ENCODE data around the gene MAN2C1.

The MAN2C1 gene

GRCh38 chr15:75362642-75363249 lies 5.7 kb downstream of the MAN2C1 start:
- no peak for TF ChIP-seq ELF4 (IDR thresholded peaks at IDR 0.05)
- TF ChIP-seq CTBP1 (IDR thresholded peaks at IDR 0.05; ENCODE audit: borderline replicate concordance), result no peak
- TF ChIP-seq HDGF (IDR thresholded peaks at IDR 0.05; ENCODE audit: borderline replicate concordance), result no peak
- no peak for TF ChIP-seq FOXK2 (IDR thresholded peaks at IDR 0.05)
- no peak for TF ChIP-seq NFRKB (IDR thresholded peaks at IDR 0.05)
- no peak for TF ChIP-seq FOXA1 (IDR thresholded peaks at IDR 0.05)
- no peak for TF ChIP-seq ZNF384 (IDR thresholded peaks at IDR 0.05)
- TF ChIP-seq BHLHE40 (IDR thresholded peaks at IDR 0.05; ENCODE audit: borderline replicate concordance), result no peak
- TF ChIP-seq ARNT (IDR thresholded peaks at IDR 0.05), result no peak
- TF ChIP-seq TARDBP (IDR thresholded peaks at IDR 0.05), result no peak
- TF ChIP-seq SUZ12 (IDR thresholded peaks at IDR 0.05), result no peak
- no peak for DNase-seq (ENCODE audit: extremely low spot score)
- ChIA-PET POLR2A (interaction anchor here (1.3 kb wide), 1 partner anchor 28 kb away, joined by 3 read pairs; no protein-coding TSS in a partner anchor), CTCF (no interaction called here)

GRCh38 chr15:75361989-75362641 lies 6.3 kb downstream of the MAN2C1 start:
- no peak for DNase-seq (ENCODE audit: extremely low spot score)
- TF ChIP-seq FOXK2 (IDR thresholded peaks at IDR 0.05) (no peak), FOXA1 (IDR thresholded peaks at IDR 0.05) (no peak)
- CTCF ChIA-PET, result no interaction called here
- POLR2A ChIA-PET, result interaction anchor here (1.3 kb wide), 1 partner anchor 27 kb away, joined by 3 read pairs; no protein-coding TSS in a partner anchor

- ChIA-PET POLR2A (interaction anchor here (1.3 to 1.4 kb wide), 2 partner anchors 10 to 27 kb away, joined by 3 read pairs; no protein-coding TSS in a partner anchor), CTCF (no interaction called here)
- no peak for TF ChIP-seq TARDBP (IDR thresholded peaks at IDR 0.05)
- TF ChIP-seq FOXK2 (IDR thresholded peaks at IDR 0.05), result no peak
- no peak for TF ChIP-seq ELF4 (IDR thresholded peaks at IDR 0.05)
- no peak for DNase-seq (ENCODE audit: extremely low spot score)
These were observed 6.9 kb downstream of the MAN2C1 start for GRCh38 chr15:75361361-75361988.

- TF ChIP-seq TARDBP (IDR thresholded peaks at IDR 0.05) (no peak), NFRKB (IDR thresholded peaks at IDR 0.05) (no peak), BHLHE40 (IDR thresholded peaks at IDR 0.05; ENCODE audit: borderline replicate concordance) (no peak), FOXM1 (IDR thresholded peaks at IDR 0.05; ENCODE audit: borderline replicate concordance) (no peak), HDGF (IDR thresholded peaks at IDR 0.05; ENCODE audit: borderline replicate concordance) (no peak), ARNT (IDR thresholded peaks at IDR 0.05) (no peak), ELF4 (IDR thresholded peaks at IDR 0.05) (no peak), SP1 (IDR thresholded peaks at IDR 0.05) (no peak), CTBP1 (IDR thresholded peaks at IDR 0.05; ENCODE audit: borderline replicate concordance) (no peak), LEF1 (IDR thresholded peaks at IDR 0.05; ENCODE audit: borderline replicate concordance) (no peak), PKNOX1 (IDR thresholded peaks at IDR 0.05) (no peak), ZNF384 (IDR thresholded peaks at IDR 0.05) (no peak), FOXA1 (IDR thresholded peaks at IDR 0.05) (no peak), L3MBTL2 (conservative IDR thresholded peaks at IDR 0.05) (no peak), SUZ12 (IDR thresholded peaks at IDR 0.05) (no peak), FOXK2 (IDR thresholded peaks at IDR 0.05) (no peak)
- no peak for DNase-seq (ENCODE audit: extremely low spot score)
- ChIA-PET CTCF (no interaction called here), POLR2A (interaction anchor here (0.7 to 1.4 kb wide), 4 partner anchors 9 to 95 kb away, joined by 3 read pairs; partner anchors contain the start of gene SIN3A)
These were observed 7.6 kb downstream of the MAN2C1 start for GRCh38 chr15:75360856-75361255.

- DNase-seq (ENCODE audit: extremely low spot score), result no peak
- CTCF ChIA-PET, result no interaction called here
- POLR2A ChIA-PET, result interaction anchor here (0.7 to 1.4 kb wide), 5 partner anchors 7 to 95 kb away, joined by 3 read pairs; partner anchors contain the start of gene SIN3A
- TF ChIP-seq LEF1 (IDR thresholded peaks at IDR 0.05; ENCODE audit: borderline replicate concordance) (no peak), BHLHE40 (IDR thresholded peaks at IDR 0.05; ENCODE audit: borderline replicate concordance) (no peak), L3MBTL2 (conservative IDR thresholded peaks at IDR 0.05) (no peak), ELF4 (IDR thresholded peaks at IDR 0.05) (no peak), FOXA1 (IDR thresholded peaks at IDR 0.05) (no peak), TARDBP (IDR thresholded peaks at IDR 0.05) (no peak), CTBP1 (IDR thresholded peaks at IDR 0.05; ENCODE audit: borderline replicate concordance) (no peak), HDGF (IDR thresholded peaks at IDR 0.05; ENCODE audit: borderline replicate concordance) (no peak), ARNT (IDR thresholded peaks at IDR 0.05) (no peak), FOXM1 (IDR thresholded peaks at IDR 0.05; ENCODE audit: borderline replicate concordance) (no peak), ZNF384 (IDR thresholded peaks at IDR 0.05) (no peak), FOXK2 (IDR thresholded peaks at IDR 0.05) (no peak), SUZ12 (IDR thresholded peaks at IDR 0.05) (no peak), NFRKB (IDR thresholded peaks at IDR 0.05) (no peak), PKNOX1 (IDR thresholded peaks at IDR 0.05) (no peak), SP1 (IDR thresholded peaks at IDR 0.05) (no peak)
These were observed 8.0 kb downstream of the MAN2C1 start for GRCh38 chr15:75360391-75360790.

- ChIA-PET POLR2A (interaction anchor here (0.7 to 1.5 kb wide), 3 partner anchors 8 to 10 kb away, joined by 3 to 4 read pairs (median 3); no protein-coding TSS in a partner anchor), CTCF (interaction anchor here (0.6 kb wide), 1 partner anchor 97 kb away, joined by 3 read pairs; no protein-coding TSS in a partner anchor)
- no peak for DNase-seq (ENCODE audit: extremely low spot score)
- TF ChIP-seq CTBP1 (IDR thresholded peaks at IDR 0.05; ENCODE audit: borderline replicate concordance) (no peak), SUZ12 (IDR thresholded peaks at IDR 0.05) (no peak), FOXK2 (IDR thresholded peaks at IDR 0.05) (no peak), ELF4 (IDR thresholded peaks at IDR 0.05) (no peak)
These were observed 8.7 kb downstream of the MAN2C1 start for GRCh38 chr15:75359537-75360250.
